GM13976 (cell line): Measurements from ENCODE around the gene IREB2.

Experiments
- DNase-seq: peaks from one replicate; pipeline ENCODE4 v3.0.0; 2012; ENCODE audit warnings: low spot score
- in situ Hi-C: fragments of 300-500 bp; cut with MboI; formaldehyde crosslinking; loops from one replicate; pipeline ENCODE4 v1.12.0; 2022; ENCODE audit warnings: low sequenced_read_pairs, mixed read lengths, inconsistent platforms; ENCODE audit not compliant: unreplicated experiment
- TF ChIP-seq, protein P1 (sequence below): IDR thresholded peaks from 2 replicates; pipeline ENCODE4 v1.5.1; 2012; ENCODE audit warnings: borderline replicate concordance, mild to moderate bottlenecking; ENCODE audit not compliant: insufficient read depth; ENCODE audit errors: extremely low read depth, missing control alignments, control extremely low read depth

IREB2 gene

GRCh38 chr15:78550194-78550593 is 112.2 kb downstream of the IREB2 start:
- in situ Hi-C loops, result no loop called here

GRCh38 chr15:78550815-78551214 is 112.8 kb downstream of the IREB2 start:
- in situ Hi-C loops, result no loop called here
- TF ChIP-seq, protein P1, sequence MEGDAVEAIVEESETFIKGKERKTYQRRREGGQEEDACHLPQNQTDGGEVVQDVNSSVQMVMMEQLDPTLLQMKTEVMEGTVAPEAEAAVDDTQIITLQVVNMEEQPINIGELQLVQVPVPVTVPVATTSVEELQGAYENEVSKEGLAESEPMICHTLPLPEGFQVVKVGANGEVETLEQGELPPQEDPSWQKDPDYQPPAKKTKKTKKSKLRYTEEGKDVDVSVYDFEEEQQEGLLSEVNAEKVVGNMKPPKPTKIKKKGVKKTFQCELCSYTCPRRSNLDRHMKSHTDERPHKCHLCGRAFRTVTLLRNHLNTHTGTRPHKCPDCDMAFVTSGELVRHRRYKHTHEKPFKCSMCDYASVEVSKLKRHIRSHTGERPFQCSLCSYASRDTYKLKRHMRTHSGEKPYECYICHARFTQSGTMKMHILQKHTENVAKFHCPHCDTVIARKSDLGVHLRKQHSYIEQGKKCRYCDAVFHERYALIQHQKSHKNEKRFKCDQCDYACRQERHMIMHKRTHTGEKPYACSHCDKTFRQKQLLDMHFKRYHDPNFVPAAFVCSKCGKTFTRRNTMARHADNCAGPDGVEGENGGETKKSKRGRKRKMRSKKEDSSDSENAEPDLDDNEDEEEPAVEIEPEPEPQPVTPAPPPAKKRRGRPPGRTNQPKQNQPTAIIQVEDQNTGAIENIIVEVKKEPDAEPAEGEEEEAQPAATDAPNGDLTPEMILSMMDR, result no peak
- no peak for DNase-seq

More at GRCh38 chr15:78550194-78550593, 112.2 kb downstream of the IREB2 start:
- TF ChIP-seq, protein P1, result no peak
- DNase-seq, result no peak
